Mesenchymal stem cell (in vitro differentiated cells and primary cell): ENCODE data around the gene ARFGAP1.

Source experiments
- DNase-seq: peaks from one replicate; pipeline ENCODE4 v3.0.0-alpha.2; 2013
- H2AFZ ChIP-seq: one replicate; pipeline ENCODE4 v1.6.1; 2013; ENCODE audit warnings: low read depth, mild to moderate bottlenecking, control low read depth, inconsistent platforms, low read length, moderate library complexity
- H2AK5ac ChIP-seq: 2 replicates; pipeline ENCODE4 v1.6.1; 2013; ENCODE audit warnings: low read length, moderate library complexity, mild to moderate bottlenecking, inconsistent platforms; ENCODE audit not compliant: severe bottlenecking
- H2BK120ac ChIP-seq: one replicate; pipeline ENCODE4 v1.6.1; 2013; ENCODE audit warnings: low read depth, mild to moderate bottlenecking, inconsistent platforms, low read length, moderate library complexity
- H2BK12ac ChIP-seq, 2 experiments: one replicate each; pipeline ENCODE4 v1.6.1; 2013; ENCODE audit warnings: inconsistent platforms in 2 of 2, low read length in 2 of 2, mild to moderate bottlenecking in 2 of 2, moderate library complexity in 2 of 2, control low read depth in 1 of 2
- H2BK15ac ChIP-seq: one replicate; pipeline ENCODE4 v1.6.1; 2013; ENCODE audit warnings: mild to moderate bottlenecking, low read depth, inconsistent platforms; ENCODE audit not compliant: poor library complexity, severe bottlenecking
- H2BK5ac ChIP-seq: 2 replicates; pipeline ENCODE4 v1.6.1; 2013; ENCODE audit warnings: low read depth, mild to moderate bottlenecking, low read length, control low read depth, inconsistent platforms; ENCODE audit not compliant: poor library complexity, severe bottlenecking
- H3K14ac ChIP-seq, 2 experiments: one replicate each; pipeline ENCODE4 v1.6.1; 2013; ENCODE audit warnings: inconsistent platforms in 2 of 2, low read length in 2 of 2, control low read depth in 1 of 2, mild to moderate bottlenecking in 1 of 2, moderate library complexity in 1 of 2
- H3K18ac ChIP-seq, 2 experiments: one replicate each; pipeline ENCODE4 v1.6.1; 2013; ENCODE audit warnings: inconsistent platforms in 2 of 2, low read length in 2 of 2, control low read depth in 1 of 2, low read depth in 1 of 2, mild to moderate bottlenecking in 1 of 2
- H3K23ac ChIP-seq, 2 experiments: one replicate each; pipeline ENCODE4 v1.6.1; 2013; ENCODE audit warnings: inconsistent platforms in 2 of 2, low read length in 2 of 2, mild to moderate bottlenecking in 2 of 2, moderate library complexity in 2 of 2, control low read depth in 1 of 2
- H3K27ac ChIP-seq: 2 replicates; pipeline ENCODE4 v1.5.1; 2013; ENCODE audit warnings: mild to moderate bottlenecking, moderate library complexity, low read length, control low read depth, inconsistent platforms; ENCODE audit not compliant: poor library complexity, severe bottlenecking
- H3K27me3 ChIP-seq, 2 experiments: 2 replicates each; pipeline versions ENCODE4 v1.6.1 to v1.7.0; 2013; ENCODE audit warnings: low read length in 2 of 2, mild to moderate bottlenecking in 2 of 2, moderate library complexity in 2 of 2, control low read depth in 1 of 2, inconsistent platforms in 1 of 2; ENCODE audit not compliant: control insufficient read depth in 1 of 2, insufficient read depth in 1 of 2
- H3K36me3 ChIP-seq, 2 experiments: 2 replicates each; pipeline versions ENCODE4 v1.6.1 to v1.7.0; 2013; ENCODE audit warnings: low read length in 2 of 2, control low read depth in 1 of 2, inconsistent platforms in 1 of 2, low read depth in 1 of 2, mild to moderate bottlenecking in 1 of 2; ENCODE audit not compliant: insufficient read depth in 2 of 2, control insufficient read depth in 1 of 2
- H3K4ac ChIP-seq, 2 experiments: one replicate each; pipeline ENCODE4 v1.6.1; 2013; ENCODE audit warnings: inconsistent platforms in 2 of 2, low read length in 2 of 2, mild to moderate bottlenecking in 2 of 2, moderate library complexity in 2 of 2, control low read depth in 1 of 2, low read depth in 1 of 2
- H3K4me1 ChIP-seq: 2 replicates; pipeline ENCODE4 v1.6.1; 2013; ENCODE audit warnings: low read depth, low read length, control low read depth; ENCODE audit not compliant: control insufficient read depth, insufficient read depth
- H3K4me2 ChIP-seq: 2 replicates; pipeline ENCODE4 v1.6.1; 2013; ENCODE audit warnings: low read length, mild to moderate bottlenecking, inconsistent platforms; ENCODE audit not compliant: poor library complexity, severe bottlenecking
- H3K4me3 ChIP-seq, 2 experiments: 2 replicates each; pipeline versions ENCODE4 v1.5.1 to v1.7.0; 2013; ENCODE audit warnings: low read length in 2 of 2, mild to moderate bottlenecking in 2 of 2, control low read depth in 1 of 2, low read depth in 1 of 2; ENCODE audit not compliant: insufficient read depth in 1 of 2
- H3K79me1 ChIP-seq: replicated peaks from 2 replicates; pipeline ENCODE4 v1.6.1; 2013; ENCODE audit warnings: mild to moderate bottlenecking, control low read depth, low read length, inconsistent platforms; ENCODE audit not compliant: poor library complexity, severe bottlenecking
- H3K9ac ChIP-seq: 2 replicates; pipeline ENCODE4 v1.7.0; 2013; ENCODE audit warnings: mild to moderate bottlenecking, low read length, moderate library complexity
- H3K9me3 ChIP-seq: 2 replicates; pipeline ENCODE4 v1.7.0; 2013; ENCODE audit warnings: mild to moderate bottlenecking, low read length; ENCODE audit not compliant: control insufficient read depth
- H4K8ac ChIP-seq: one replicate; pipeline ENCODE4 v1.6.1; 2013; ENCODE audit warnings: inconsistent platforms, mild to moderate bottlenecking, low read length, moderate library complexity
- H4K91ac ChIP-seq: one replicate; pipeline ENCODE4 v1.6.1; 2013; ENCODE audit warnings: mild to moderate bottlenecking, low read length, inconsistent platforms
- WGBS: methylation state at CpG from one replicate; pipeline ENCODE4 v1.1.7; 2013; ENCODE audit warnings: mixed read lengths; 5-methylcytosine and 5-hydroxymethylcytosine counted together

ARFGAP1 gene

GRCh38 chr20:63326314-63327230, 54.0 kb downstream of the ARFGAP1 start:
- Histone ChIP-seq H2AFZ (no peak overlapping the region), H2BK5ac (no peak overlapping the region), H3K4me3 (no peak overlapping the region), H3K27me3 (peaks cover 19 to 48% of the 10 kb centered on the region in 2 experiments), H2BK15ac (no peak overlapping the region), H3K4me2 (no peak overlapping the region), H3K4me1 (peaks cover 2% of the 10 kb centered on the region), H2AK5ac (no peak overlapping the region), H2BK12ac (no peak overlapping the region), H3K36me3 (no peaks in the 10 kb centered on the region), H3K23ac (no peak overlapping the region), H3K18ac (no peak overlapping the region), H4K8ac (no peak overlapping the region), H3K9ac (no peak overlapping the region), H3K9me3 (peaks cover 1% of the 10 kb centered on the region), H3K27ac (no peak overlapping the region), H3K14ac (no peak overlapping the region), H4K91ac (peak overlapping the region; percentile 46), H3K79me1 (no peaks in the 10 kb centered on the region), H2BK120ac (no peak overlapping the region), H3K4ac (no peak overlapping the region)
- WGBS: 85% methylated on average over 15 of the region's 15 CpGs
- no peak for DNase-seq

GRCh38 chr20:63327231-63327745, 54.7 kb downstream of the ARFGAP1 start:
- H3K4me1 ChIP-seq: peaks cover 2% of the 10 kb centered on the region
- H4K8ac ChIP-seq: no peak overlapping the region
- H4K91ac ChIP-seq: no peak overlapping the region
- H3K27ac ChIP-seq: no peak overlapping the region
- H3K36me3 ChIP-seq: no peaks in the 10 kb centered on the region
- no peak overlapping the region for H3K4me2 ChIP-seq
- 89% methylated on average over 4 of the region's 8 CpGs for WGBS
- no peak overlapping the region for H2BK12ac ChIP-seq
- no peak overlapping the region for H2BK5ac ChIP-seq
- H3K27me3 ChIP-seq: peaks cover 13 to 44% of the 10 kb centered on the region in 2 experiments
- no peaks in the 10 kb centered on the region for H3K79me1 ChIP-seq
- no peak overlapping the region for H2AFZ ChIP-seq
- no peak overlapping the region for H3K18ac ChIP-seq
- H3K9me3 ChIP-seq: peaks cover 7% of the 10 kb centered on the region
- H2AK5ac ChIP-seq: no peak overlapping the region
- no peak overlapping the region for H3K4ac ChIP-seq
- no peak for DNase-seq
- H2BK120ac ChIP-seq: no peak overlapping the region
- H3K4me3 ChIP-seq: no peak overlapping the region
- no peak overlapping the region for H2BK15ac ChIP-seq
- no peak overlapping the region for H3K14ac ChIP-seq
- H3K9ac ChIP-seq: no peak overlapping the region
- H3K23ac ChIP-seq: no peak overlapping the region

- no peak overlapping the region for H3K27ac ChIP-seq
- H2BK15ac ChIP-seq: no peak overlapping the region
- H3K4ac ChIP-seq: no peak overlapping the region
- H3K36me3 ChIP-seq: no peaks in the 10 kb centered on the region
- H4K91ac ChIP-seq: no peak overlapping the region
- no peak overlapping the region for H3K4me2 ChIP-seq
- no peak overlapping the region for H2BK12ac ChIP-seq
- H3K18ac ChIP-seq: no peak overlapping the region
- H3K4me1 ChIP-seq: peaks cover 2% of the 10 kb centered on the region
- H2AK5ac ChIP-seq: no peak overlapping the region
- no peaks in the 10 kb centered on the region for H3K79me1 ChIP-seq
- H3K14ac ChIP-seq: no peak overlapping the region
- peaks cover 7% of the 10 kb centered on the region for H3K9me3 ChIP-seq
- H3K27me3 ChIP-seq: peaks cover 6 to 37% of the 10 kb centered on the region in 2 experiments
- H2BK5ac ChIP-seq: no peak overlapping the region
- H3K4me3 ChIP-seq: no peak overlapping the region
- H3K23ac ChIP-seq: no peak overlapping the region
- no peak overlapping the region for H2AFZ ChIP-seq
- no peak overlapping the region for H2BK120ac ChIP-seq
- no peak for DNase-seq
- H4K8ac ChIP-seq: no peak overlapping the region
- WGBS: 82% methylated on average over 20 of the region's 20 CpGs
- no peak overlapping the region for H3K9ac ChIP-seq
These were observed 55.5 kb downstream of the ARFGAP1 start for GRCh38 chr20:63328026-63328700.

- WGBS: 72% methylated on average over 16 of the region's 21 CpGs
- Histone ChIP-seq H3K36me3 (no peaks in the 10 kb centered on the region), H3K4ac (no peak overlapping the region), H3K4me2 (no peak overlapping the region), H4K8ac (no peak overlapping the region), H2AFZ (no peak overlapping the region), H2BK120ac (no peak overlapping the region), H4K91ac (no peak overlapping the region), H3K14ac (no peak overlapping the region), H3K4me3 (no peak overlapping the region), H2BK15ac (no peak overlapping the region), H3K18ac (no peak overlapping the region), H3K9me3 (peaks cover 7% of the 10 kb centered on the region), H3K4me1 (peaks cover 2% of the 10 kb centered on the region), H3K23ac (no peak overlapping the region), H3K27ac (no peak overlapping the region), H3K9ac (no peak overlapping the region), H2BK12ac (no peak overlapping the region), H2AK5ac (no peak overlapping the region), H3K79me1 (no peaks in the 10 kb centered on the region), H2BK5ac (no peak overlapping the region), H3K27me3 (peaks cover 4 to 36% of the 10 kb centered on the region in 2 experiments)
- DNase-seq: no peak
These were observed 56.2 kb downstream of the ARFGAP1 start for GRCh38 chr20:63328718-63329275.
